Measurements from ENCODE around the gene TSPAN9.

TSPAN9 gene

DNA sequence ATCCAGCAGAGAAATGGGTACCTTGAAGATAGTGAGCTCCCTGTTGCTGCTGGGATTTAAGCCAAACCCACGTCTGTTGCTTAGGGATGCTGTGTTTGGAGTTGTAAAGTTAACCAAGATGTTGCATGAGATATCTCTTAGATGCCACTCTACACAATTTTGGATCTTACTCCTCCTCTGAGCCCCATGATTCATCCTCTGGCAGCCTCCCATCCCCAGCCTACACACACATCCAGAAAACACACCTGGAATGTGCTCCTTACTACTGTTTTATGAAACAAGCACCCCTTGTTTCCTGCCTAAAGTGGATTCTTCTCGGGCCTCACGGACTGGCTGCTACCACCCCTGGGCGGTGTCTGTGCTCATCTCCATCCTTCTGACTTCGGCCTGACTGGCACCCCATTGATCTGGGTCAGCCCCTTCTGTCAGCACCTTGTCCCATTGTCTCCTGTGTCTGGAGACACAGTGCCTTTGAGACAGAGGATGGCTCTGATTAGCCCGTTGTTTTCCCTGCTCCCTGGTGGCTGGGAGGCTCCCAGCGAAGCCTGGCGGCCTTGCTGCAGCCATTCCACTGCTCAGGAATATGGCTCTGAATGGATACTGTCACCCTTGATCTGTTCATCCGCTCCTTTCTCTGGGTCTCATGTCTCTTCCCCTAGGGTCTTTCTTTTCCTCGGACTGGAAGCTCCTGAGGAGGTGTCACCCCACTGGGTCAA lies 24.3 kb downstream of the TSPAN9 start:
- no peak for DNase-seq (ENCODE audit: low spot score)

DNA sequence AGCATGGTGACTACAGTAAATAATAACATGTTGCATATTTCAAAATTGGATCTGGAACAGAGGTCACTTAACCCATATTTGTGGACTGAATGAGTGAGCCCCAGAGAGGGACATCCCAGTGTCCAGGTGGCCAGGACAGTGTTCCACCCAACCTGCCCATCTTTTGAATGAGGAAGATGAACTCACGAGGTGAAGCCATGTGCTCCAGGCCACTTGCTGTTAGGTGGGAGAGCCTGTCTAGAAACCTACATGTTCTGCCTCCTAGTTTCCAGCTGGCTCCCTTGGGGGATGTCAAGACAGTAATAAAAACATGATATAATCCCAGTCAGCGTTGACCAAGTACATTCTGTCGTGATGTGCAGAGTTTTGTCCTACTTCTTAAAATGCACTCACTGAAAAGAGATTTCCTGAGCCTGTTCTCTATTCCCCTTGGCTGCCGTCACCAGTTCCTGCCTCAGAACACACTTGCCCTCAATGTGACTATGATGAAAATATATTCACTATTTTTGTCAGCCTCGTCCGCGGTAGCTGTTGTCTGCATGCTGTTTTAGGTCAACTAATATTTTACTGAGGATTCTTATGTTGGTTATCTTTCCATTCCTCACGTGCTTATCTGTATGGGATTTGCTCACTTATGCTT lies 25.7 kb downstream of the TSPAN9 start:
- no peak for DNase-seq (ENCODE audit: low spot score)

DNA sequence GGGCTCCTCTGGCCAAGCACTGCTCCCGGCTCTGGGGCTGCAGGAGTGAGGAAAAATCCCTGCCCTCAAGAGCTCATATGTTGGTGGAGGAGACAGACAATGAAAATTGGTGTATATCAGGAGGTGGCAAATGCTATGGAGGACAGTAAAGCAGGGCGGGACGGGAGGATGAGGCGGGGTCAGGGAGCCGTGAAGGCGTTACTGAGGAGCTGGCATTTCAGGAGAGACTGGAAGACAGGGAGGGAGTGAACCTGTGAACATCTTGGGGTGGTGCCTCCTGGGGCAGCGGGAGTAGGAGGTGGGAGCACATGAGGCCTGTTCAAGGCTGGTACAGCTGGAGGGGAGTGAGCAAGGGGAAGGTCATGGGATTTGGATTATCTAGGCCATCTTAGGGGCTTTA lies 26.6 kb downstream of the TSPAN9 start:
- no peak for DNase-seq (ENCODE audit: low spot score)

DNA sequence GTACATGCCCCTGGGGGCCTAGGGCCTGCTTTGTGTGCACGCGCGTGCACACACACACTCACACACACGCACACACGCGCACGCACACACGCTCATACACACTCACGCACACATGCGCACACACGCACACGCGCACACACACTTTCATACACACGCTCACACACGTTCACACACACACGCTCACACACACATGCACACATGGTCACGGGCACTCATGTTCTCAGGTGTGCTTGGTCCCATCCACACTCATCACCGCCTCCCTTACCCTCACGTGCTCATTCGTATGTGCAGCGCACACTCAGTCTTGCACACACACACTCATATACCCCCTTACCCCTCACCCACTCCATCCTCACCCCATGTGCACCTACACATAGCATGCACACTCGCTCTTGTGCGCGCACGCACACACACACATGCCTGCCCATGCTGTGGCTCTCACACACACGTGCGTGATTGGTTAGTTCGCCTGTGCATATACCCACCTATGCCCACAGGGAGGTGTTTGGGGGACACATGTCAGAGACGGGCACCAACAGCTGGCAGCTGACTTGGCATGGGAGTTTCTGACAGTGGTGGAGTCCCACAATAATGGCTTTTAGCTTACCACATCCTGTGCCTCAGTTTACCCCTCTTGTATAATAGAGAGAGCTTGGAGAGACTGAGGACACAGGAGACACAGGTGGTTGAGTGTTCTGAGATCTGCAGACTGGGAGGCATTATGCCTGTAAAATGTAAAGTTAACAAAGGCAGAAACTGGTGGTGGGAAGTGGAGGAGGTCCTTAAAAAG lies 28.7 kb downstream of the TSPAN9 start:
- DNase-seq (ENCODE audit: low spot score) = no peak

DNA sequence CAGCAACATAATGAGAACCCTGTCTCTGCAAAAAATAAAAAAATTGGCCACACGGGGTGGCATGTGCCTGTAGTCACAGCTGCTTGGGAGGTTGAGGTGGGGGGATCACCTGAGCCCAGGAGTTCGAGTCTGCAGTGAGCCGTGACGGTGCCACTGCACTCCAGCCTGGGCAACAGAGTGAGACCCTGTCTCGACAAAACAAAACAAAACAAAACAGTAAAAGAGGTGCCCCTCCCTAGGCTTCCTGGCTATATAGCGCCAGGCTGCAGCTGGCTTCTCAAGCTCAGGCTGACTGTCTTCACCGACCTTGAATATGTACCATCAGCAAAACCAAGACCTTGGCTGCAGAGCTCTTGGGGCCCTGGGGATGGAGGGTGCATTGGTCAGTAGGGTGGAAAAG lies 29.4 kb downstream of the TSPAN9 start:
- no peak for DNase-seq (ENCODE audit: low spot score)

DNA sequence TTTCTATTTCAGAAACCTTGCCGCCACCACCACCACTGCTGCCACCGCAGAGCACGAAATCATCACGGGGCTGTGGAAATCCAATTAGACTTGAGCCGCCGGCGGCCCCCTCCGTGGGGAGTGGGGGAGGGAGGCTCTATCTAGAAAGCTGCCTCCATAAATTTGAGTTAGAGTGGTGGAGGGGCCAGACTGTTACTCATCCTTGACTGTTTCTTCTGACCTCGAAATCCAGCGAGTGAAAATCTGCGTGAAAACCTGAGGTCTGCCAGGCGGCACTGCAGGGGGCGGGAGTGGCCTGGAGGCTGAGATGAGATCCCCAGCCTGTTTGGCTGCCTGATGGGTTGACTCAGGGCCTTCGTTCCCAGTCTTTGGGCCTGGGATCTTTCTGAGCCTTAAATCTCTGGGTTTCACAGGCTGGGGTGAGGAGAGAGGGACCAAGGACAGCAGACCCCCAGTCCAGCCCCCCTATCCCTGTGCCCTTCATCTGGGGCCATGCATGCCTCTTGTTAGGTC lies 29.9 kb downstream of the TSPAN9 start:
- no peak for DNase-seq (ENCODE audit: low spot score)

DNA sequence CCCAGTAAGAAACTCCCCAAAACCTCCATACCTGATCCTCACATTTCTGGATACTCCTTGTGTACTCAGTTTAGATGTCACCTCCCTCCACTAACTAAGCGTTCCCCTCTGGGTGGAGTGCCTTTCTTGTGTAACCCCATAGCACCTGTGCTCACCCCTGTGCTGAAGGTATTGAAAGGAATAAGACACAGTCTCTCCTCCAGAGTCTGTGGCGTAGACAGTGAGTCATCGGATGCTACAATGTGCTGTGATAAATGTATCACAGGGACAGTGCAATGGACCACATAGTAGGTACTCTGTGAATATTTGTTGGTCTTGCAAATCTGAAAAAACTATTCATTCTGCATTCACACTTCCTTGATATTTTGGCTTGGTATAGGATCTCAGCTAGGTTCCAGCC lies 30.8 kb downstream of the TSPAN9 start:
- DNase-seq (ENCODE audit: low spot score) = no peak

DNA sequence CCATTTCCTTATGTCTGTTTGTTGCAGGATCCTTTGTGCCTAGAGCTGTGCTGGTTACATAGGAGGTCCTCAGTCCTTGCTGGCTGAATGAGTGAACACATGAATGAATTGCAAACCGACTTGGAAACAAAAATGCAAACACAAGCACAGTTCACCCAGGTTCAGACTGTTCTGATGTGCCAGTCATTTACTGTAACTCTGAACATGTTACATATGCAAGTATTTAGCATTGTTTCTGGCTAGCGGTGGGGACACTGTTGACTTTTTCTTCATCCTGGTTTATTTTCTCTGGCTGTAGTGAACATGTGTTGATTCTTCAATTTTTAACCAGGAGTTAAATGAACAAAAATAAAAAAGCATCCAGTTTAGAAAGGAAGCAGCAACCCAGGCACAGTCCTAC lies 33.4 kb downstream of the TSPAN9 start:
- DNase-seq (ENCODE audit: low spot score) = no peak

DNA sequence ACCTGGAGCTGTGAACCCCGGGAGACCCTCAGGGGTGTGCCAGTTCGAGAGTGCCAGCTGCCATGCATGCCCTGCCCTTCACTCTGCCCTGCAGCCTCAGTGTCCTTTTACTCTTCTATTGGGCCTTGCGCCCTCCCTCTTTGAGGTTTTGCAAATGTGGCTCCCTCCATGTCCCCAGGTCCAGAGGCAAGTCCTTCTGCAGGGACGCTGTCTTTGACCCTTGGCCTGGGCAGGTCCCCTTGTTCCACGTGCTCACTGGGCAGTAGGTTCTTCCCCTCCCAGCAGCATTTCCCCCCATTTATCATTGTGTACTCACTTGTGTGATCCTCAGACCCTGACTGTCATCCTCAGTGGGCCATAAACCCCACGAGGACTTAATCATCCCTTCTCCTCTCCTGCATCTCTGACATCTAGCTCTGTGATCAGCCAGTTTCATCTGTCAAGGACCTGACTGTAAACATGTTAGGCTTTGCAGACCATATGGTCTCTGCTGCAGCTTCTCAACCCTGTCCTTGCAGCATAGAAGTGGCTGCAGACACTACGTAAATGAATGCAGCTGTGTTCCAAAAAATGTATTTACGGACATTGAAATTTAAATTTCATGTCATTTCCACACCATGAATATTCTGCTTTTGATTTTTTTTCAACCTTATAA lies 36.6 kb downstream of the TSPAN9 start:
- DNase-seq (ENCODE audit: low spot score) = no peak

DNA sequence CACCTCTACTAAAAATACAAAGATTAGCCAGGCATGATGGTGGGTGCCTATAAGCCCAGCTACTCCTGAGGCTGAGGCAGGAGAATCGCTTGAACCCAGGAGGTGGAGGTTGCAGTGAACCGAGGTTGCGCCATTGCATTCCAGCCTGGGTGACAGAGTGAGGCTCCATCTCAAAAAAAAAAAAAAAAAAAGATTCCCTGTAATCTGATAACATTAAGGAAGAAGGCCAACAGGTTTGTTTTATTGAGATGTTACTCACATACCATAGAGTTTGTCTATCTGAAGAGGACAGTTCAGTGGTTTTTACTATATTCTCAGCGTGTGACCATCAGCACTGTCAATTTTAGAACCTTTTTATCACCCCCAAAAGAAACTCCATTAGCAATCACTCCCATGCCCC lies 37.5 kb downstream of the TSPAN9 start:
- DNase-seq (ENCODE audit: low spot score) = no peak

DNA sequence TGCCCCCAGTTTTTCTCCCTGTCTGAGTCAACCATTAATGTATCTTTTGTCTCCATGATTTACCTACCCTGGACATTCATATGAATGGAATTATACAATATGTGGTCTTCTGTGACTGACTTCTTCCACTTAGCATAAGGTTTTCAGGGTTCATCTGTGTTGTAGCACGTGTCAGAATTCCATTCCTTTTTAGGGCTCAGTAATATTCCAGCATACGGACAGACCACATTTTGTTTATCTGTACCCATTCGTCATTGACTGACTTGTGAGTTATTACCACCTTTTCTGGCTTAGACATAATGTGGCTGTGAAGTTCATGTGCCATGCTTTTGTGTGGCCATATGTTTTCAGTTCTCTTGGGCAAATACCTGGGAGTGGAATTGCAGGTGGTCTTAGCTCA lies 37.9 kb downstream of the TSPAN9 start:
- no peak for DNase-seq (ENCODE audit: low spot score)

DNA sequence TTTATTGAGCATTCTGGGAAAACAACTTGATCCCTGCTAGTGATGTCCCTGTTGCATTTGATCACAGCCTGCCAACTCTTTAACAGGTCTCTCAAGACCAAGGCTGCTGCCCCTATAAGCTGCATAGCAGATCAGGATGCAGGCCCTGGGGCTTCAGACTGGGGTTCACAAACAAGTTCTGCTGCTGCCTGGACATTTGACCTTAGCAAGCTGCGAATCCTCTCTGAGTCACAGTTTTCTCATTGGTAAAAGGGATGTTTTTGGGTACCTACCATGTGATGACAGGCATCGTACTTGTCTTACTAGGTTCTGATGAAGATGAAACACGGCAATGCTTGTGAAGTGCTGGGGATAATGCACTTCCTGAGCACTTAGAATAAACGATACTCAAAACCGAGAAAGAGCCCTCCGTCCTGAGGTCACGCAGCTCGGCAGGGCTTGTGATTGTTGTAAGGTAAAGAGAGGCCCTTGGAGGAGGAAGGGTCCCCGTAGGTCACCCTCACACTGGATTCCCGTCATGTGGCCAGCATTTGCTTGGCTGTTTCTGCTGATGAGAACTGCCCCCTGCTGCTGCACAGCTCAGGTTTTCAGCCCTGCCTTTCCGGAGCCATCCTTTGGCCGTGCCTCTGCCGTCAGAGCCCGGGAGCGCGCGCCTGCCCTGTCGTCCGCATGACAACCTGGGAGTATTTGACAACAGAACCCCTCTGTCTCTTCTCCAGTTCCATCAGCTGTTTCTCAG lies 39.1 kb downstream of the TSPAN9 start:
- no peak for DNase-seq (ENCODE audit: low spot score)

DNA sequence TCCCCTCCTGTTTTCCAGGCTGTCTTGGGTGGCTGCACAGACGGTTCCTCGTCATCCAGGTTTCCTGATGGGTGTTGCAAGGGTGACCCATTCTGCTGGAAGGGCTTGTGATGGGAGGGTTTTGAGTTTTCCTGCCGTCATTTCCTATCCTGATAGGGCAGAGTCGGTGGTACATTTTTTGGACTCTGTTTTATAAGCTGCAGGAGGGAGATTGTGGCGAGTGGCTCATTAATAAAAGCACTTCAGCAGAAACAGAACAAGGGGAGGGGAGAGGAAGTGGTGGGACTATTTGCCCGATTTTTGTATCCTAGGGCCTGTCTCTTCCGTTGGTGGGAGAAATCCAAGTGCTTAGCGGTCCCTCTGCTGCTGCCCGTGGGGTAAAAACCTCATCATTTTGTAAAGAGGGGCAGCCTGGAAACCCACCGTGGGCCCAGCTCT lies 40.0 kb downstream of the TSPAN9 start:
- no peak for DNase-seq (ENCODE audit: low spot score)

DNA sequence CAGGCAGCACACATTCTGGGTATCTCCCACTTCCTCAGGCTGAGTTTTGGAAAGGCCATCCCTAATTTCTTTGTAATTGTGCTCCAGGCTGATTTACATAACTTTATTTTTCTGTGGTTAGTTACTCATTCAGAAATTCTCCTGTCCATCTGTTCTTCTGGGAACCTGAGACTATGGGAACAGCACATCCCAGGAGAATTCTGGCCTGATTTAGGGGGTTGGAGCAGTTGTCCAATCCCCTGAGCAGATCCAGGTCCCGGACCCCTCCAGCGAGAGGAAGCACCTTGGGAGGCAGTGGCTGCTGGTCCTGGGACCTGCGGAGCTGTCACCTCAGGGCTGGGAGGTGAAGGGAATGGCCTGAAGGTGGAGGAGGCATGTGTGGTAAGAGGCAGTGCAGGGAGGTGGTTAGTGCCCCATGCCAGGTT lies 40.4 kb downstream of the TSPAN9 start:
- no peak for DNase-seq (ENCODE audit: low spot score)

DNA sequence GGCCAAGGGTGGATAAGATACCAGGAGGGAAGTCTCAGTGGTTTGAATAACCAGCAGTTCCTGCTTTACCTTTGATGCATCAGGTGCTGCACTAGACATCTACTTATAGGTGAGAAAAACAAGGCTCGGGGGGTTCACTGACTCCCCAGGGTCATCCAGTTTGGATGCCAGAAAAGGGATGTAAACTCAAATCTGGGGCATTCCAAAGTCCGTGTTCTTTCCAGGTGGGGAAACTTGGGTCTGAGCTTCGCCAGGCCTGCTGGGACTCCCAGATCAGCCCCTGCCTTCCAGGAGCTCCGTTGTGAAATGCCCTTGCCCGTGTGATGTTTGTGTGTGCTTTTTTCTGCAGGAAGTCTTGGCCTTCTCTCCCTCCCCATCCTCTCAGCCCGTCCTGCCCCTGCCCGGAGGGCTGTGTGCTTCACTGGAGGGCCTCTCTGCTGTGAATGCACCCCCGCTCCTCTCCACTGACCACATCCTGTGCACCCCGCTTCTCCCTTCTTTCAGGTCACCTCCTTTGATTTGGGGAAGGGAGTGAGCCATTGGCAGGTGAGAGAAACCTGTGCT lies 42.1 kb downstream of the TSPAN9 start:
- DNase-seq (ENCODE audit: low spot score) = no peak

DNA sequence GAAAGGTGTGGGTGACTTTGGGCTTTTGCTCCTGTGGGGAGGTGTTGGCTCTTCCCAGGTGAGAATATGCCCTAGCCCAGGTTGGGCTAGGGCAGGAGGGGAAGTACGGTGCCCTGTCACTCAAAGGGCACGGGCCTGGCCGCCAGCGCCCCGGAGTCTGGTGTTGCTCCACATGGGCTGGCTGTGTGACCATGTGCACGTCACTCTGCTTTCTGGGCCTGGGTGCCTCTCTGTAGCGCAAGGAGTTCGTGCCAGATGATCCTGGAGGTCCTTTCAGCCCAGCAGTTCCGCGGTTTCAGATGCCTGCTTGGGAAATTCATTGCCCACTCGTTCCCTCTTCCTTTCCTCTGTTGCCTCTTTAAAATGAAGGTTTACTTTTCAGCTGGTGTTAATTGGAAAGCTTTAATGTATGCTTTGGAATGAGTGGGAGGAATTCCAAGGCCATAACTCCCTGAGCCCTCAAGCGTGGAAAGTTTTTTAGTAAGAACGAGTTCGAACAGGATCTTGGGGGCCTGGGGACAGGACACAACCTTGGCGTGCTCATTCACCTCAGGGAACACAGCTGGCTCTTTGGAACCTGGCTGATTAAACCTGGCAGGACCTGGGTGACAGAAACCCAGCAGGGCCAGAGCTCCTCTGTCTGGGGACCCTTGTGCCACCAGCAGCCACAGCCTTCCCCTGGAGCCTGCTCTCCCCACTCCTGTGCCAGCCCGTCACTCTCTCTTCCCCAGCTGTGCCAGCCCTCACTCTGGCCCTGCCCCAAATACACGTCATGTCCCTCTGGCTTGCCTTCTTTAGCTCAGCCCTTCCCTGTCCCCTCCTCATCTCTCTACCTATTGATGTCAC lies 42.8 kb downstream of the TSPAN9 start:
- DNase-seq (ENCODE audit: low spot score) = no peak

DNA sequence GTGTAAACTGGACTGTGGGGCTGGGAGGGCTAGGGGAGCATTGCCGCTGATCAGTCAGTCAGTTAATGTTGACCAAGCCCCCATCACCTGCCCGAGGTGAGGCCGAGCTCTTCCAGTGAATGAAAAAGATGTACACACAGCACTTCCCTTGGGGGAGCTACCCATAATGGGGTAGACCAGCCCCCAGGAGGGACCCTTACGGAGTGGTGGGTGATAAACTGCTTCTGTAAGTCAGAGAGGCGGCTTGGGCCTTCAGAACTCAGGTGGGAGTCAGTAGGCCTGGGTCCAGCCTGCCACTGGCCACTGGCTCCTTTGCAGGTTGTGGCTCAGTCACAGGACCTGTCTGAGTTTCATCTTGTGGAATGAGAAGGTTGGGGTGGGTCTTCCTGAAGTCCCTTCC lies 43.5 kb downstream of the TSPAN9 start:
- no peak for DNase-seq (ENCODE audit: low spot score)

DNA sequence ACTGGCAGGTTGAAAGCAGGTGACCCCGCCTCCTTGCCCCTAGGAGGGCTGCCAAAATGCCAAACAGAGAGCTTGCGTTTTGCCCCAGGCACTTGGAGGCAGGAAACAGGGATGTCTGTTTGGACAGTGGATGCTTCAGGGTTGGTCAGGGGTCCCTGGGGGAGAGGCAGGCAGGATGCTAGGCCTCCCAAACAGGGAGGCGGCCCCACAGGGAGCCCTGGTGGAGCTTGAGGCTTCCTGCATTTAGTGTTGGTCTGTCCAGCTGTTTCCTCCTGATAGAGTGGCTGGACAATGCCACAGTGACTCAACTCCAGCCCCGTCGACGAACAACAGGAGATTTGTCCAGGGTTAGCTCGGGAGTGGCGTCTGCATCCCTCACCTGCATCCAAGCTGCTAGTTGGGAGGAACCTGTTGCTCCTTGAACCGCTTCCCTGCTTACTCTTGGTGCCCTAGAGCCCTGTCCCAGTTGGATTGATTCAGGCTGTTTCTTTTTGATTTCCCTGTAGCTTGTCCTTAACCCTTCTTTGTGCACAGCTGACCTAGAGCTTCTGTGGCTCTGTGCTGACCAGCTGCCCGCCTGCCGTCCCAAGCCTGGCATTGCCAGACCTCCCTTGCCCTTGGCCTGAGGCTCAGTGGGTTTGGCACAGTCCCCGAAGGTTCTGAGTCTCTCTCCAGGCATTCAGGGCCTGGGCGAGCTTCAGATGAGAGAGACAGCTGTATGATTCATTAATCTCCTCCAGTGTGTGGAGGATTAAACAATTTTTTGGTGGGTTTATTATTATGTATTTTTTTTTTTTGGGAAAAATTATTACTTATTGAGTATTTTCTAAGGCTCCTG lies 45.9 kb downstream of the TSPAN9 start:
- no peak for DNase-seq (ENCODE audit: low spot score)

DNA sequence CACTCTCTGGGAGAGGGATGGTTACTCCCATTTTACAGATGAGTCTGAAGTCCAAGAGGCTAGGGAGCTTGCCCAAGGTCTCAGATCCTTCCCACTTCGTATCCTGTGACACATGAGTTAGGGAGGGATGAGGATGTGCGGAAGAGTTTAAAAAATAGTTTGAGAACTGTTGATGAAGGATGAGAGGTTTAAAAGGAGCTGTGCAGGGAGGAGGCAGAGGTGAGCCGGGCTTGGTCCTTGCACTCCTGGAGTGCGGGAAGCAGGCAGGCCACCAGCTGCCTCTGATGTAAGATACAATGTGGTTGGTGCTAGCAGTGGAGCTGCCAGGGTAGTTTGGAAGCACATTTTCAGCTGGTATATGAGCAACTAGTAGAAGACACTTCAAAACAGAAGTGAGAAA lies 46.5 kb downstream of the TSPAN9 start:
- DNase-seq (ENCODE audit: low spot score) = no peak

Measured in left forelimb (tissue), 1 donor.